Calu3 (cell line): ENCODE measurements around the gene KAZN. TPM values are rescaled to one million over a fixed set of nuclear protein-coding genes. Genes with fewer than 3 reads are reported as not detected.

ENCODE experiments used
- BruUV-seq: library from RNA; stranded (reverse); fragments of 400-500 nt; replicated peaks from 2 replicates; lab custom pipeline; 2021; lab: Mats Ljungman, UMichigan
- CTCF ChIA-PET: fragments of 300-600 bp; sonication (Branson Sonifier 250); formaldehyde crosslinking; loops from one replicate; lab custom pipeline; 2022; ENCODE audit warnings: antibody characterized with exemption; lab: Charles Lee
- DNase-seq: peaks from one replicate; pipeline ENCODE4 v3.0.0; 2022
- H3K27ac Mint-ChIP-seq: one replicate; pipeline ENCODE4 v1.8.0; 2022; ENCODE audit warnings: mixed read lengths; ENCODE audit not compliant: unreplicated experiment
- H3K27me3 Mint-ChIP-seq: one replicate; pipeline ENCODE4 v1.8.0; 2022; ENCODE audit warnings: mixed read lengths; ENCODE audit not compliant: unreplicated experiment
- H3K36me3 Mint-ChIP-seq: one replicate; pipeline ENCODE4 v1.8.0; 2022; ENCODE audit warnings: mild to moderate bottlenecking, moderate library complexity, mixed read lengths; ENCODE audit not compliant: insufficient read depth, unreplicated experiment
- H3K4me1 Mint-ChIP-seq: one replicate; pipeline ENCODE4 v1.8.0; 2022; ENCODE audit warnings: mild to moderate bottlenecking, low read depth, mixed read lengths; ENCODE audit not compliant: unreplicated experiment
- H3K4me3 Mint-ChIP-seq: one replicate; pipeline ENCODE4 v1.8.0; 2022; ENCODE audit warnings: mild to moderate bottlenecking, low read depth, moderate library complexity, mixed read lengths; ENCODE audit not compliant: unreplicated experiment
- H3K9me3 Mint-ChIP-seq: one replicate; pipeline ENCODE4 v1.8.0; 2022; ENCODE audit warnings: low read depth, mixed read lengths; ENCODE audit not compliant: unreplicated experiment
- CTCF ChIP-seq: fragments of 200-600 bp; IDR thresholded peaks from one replicate; pipeline ENCODE4 v1.8.0; 2022; ENCODE audit warnings: antibody characterized with exemption; ENCODE audit not compliant: unreplicated experiment
- intact Hi-C: fragments of 100-400 bp; cut with micrococcal nuclease; formaldehyde crosslinking; loops from one replicate; pipeline ENCODE4 v1.10.0; 2022; ENCODE audit not compliant: unreplicated experiment
- total RNA-seq: library from RNA; stranded (reverse); gene quantifications from 2 replicates; pipeline ENCODE4 v1.2.3, GENCODE V29; 2022

KAZN gene
- total RNA-seq, 1 experiment from 2014 or later = 3.6 TPM

GRCh38 chr1:14642712-14643111 lies 44.2 kb downstream of the KAZN start:
- BruUV-seq = no TSS peak
- H3K27me3 Mint-ChIP-seq = no peaks in the 10 kb centered on the region
- CTCF ChIA-PET = no interaction called here

GRCh38 chr1:14646973-14647372 lies 48.5 kb downstream of the KAZN start:
- Mint-ChIP-seq H3K4me1 (no peaks in the 10 kb centered on the region), H3K27ac (no peak overlapping the region), H3K27me3 (no peaks in the 10 kb centered on the region), H3K9me3 (peaks cover 8% of the 10 kb centered on the region), H3K36me3 (no peaks in the 10 kb centered on the region), H3K4me3 (no peak overlapping the region)
- TF ChIP-seq CTCF = no peak
- CTCF ChIA-PET = no interaction called here
- no peak for DNase-seq
- BruUV-seq = no TSS peak
- intact Hi-C loops = no loop called here

More at GRCh38 chr1:14642712-14643111, 44.2 kb downstream of the KAZN start:
- intact Hi-C loops = no loop called here
- H3K4me3 Mint-ChIP-seq = no peak overlapping the region
- no peak for DNase-seq
- no peaks in the 10 kb centered on the region for H3K36me3 Mint-ChIP-seq
- no peak overlapping the region for H3K27ac Mint-ChIP-seq
- TF ChIP-seq CTCF = no peak
- peaks cover 11% of the 10 kb centered on the region for H3K9me3 Mint-ChIP-seq
- H3K4me1 Mint-ChIP-seq = no peaks in the 10 kb centered on the region

- no peak for DNase-seq
- Mint-ChIP-seq H3K4me3 (no peak overlapping the region), H3K27me3 (no peaks in the 10 kb centered on the region), H3K36me3 (no peaks in the 10 kb centered on the region), H3K4me1 (no peaks in the 10 kb centered on the region), H3K9me3 (peaks cover 8% of the 10 kb centered on the region), H3K27ac (no peak overlapping the region)
- no TSS peak for BruUV-seq
- intact Hi-C loops = no loop called here
- CTCF ChIA-PET = no interaction called here
- TF ChIP-seq CTCF = no peak
These were observed 49.3 kb downstream of the KAZN start for GRCh38 chr1:14647777-14648176.

- TF ChIP-seq CTCF = no peak
- no peak for DNase-seq
- Mint-ChIP-seq H3K9me3 (peaks cover 8% of the 10 kb centered on the region), H3K27ac (no peak overlapping the region), H3K27me3 (no peaks in the 10 kb centered on the region), H3K36me3 (no peaks in the 10 kb centered on the region), H3K4me1 (no peaks in the 10 kb centered on the region), H3K4me3 (no peak overlapping the region)
- intact Hi-C loops = no loop called here
- no TSS peak for BruUV-seq
- CTCF ChIA-PET = no interaction called here
These were observed 49.9 kb downstream of the KAZN start for GRCh38 chr1:14648391-14648790.
